Effector memory CD4-positive, alpha-beta T cell (primary cell): ENCODE measurements around the gene CAMTA1.

ENCODE experiments used
- DNase-seq, 3 donors: peaks; one replicate each; pipeline ENCODE4 v3.0.0-alpha.2; 2020
- H3K27ac ChIP-seq: 2 replicates; pipeline ENCODE4 v1.7.0; 2013; ENCODE audit warnings: mild to moderate bottlenecking, low read length, moderate library complexity; ENCODE audit not compliant: insufficient read depth, poor library complexity, severe bottlenecking
- H3K27me3 ChIP-seq: replicated peaks from 2 replicates; pipeline ENCODE4 v1.7.0; 2013; ENCODE audit warnings: mild to moderate bottlenecking, low read length; ENCODE audit not compliant: insufficient read depth, control insufficient read depth, poor library complexity, severe bottlenecking
- H3K36me3 ChIP-seq: 2 replicates; pipeline ENCODE4 v1.7.0; 2013; ENCODE audit warnings: mild to moderate bottlenecking, low read length, moderate library complexity; ENCODE audit not compliant: control insufficient read depth, insufficient read depth
- H3K4me1 ChIP-seq: 2 replicates; pipeline ENCODE4 v1.7.0; 2013; ENCODE audit warnings: low read length, mild to moderate bottlenecking; ENCODE audit not compliant: control insufficient read depth, insufficient read depth, poor library complexity, severe bottlenecking
- H3K4me3 ChIP-seq: 2 replicates; pipeline ENCODE4 v1.7.0; 2013; ENCODE audit warnings: low read length, low read depth, mild to moderate bottlenecking; ENCODE audit not compliant: insufficient read depth, poor library complexity, severe bottlenecking
- H3K9me3 ChIP-seq: 2 replicates; pipeline ENCODE4 v1.7.0; 2013; ENCODE audit warnings: mild to moderate bottlenecking, low read length, moderate library complexity; ENCODE audit not compliant: control insufficient read depth

Gene CAMTA1

GRCh38 chr1:7575041-7575400, 789.8 kb downstream of the CAMTA1 start:
- Histone ChIP-seq H3K4me3 (no peak overlapping the region), H3K27me3 (peaks cover 3% of the 10 kb centered on the region), H3K27ac (no peak overlapping the region), H3K9me3 (no peaks in the 10 kb centered on the region), H3K36me3 (no peaks in the 10 kb centered on the region), H3K4me1 (no peaks in the 10 kb centered on the region)
- DNase-seq, result no peak

- H3K4me3 ChIP-seq, result no peak overlapping the region
- no peaks in the 10 kb centered on the region for H3K36me3 ChIP-seq
- peaks cover 3% of the 10 kb centered on the region for H3K27me3 ChIP-seq
- no peak for DNase-seq
- no peaks in the 10 kb centered on the region for H3K4me1 ChIP-seq
- H3K9me3 ChIP-seq, result no peaks in the 10 kb centered on the region
- H3K27ac ChIP-seq, result no peak overlapping the region
Observed at GRCh38 chr1:7576946-7577657, 791.8 kb downstream of the CAMTA1 start.

- Histone ChIP-seq H3K4me1 (no peaks in the 10 kb centered on the region), H3K9me3 (no peaks in the 10 kb centered on the region), H3K36me3 (no peaks in the 10 kb centered on the region), H3K4me3 (no peak overlapping the region), H3K27me3 (peaks cover 3% of the 10 kb centered on the region), H3K27ac (no peak overlapping the region)
- no peak for DNase-seq
Observed at GRCh38 chr1:7578206-7578605, 793.0 kb downstream of the CAMTA1 start.

GRCh38 chr1:7579016-7579415, 793.8 kb downstream of the CAMTA1 start:
- no peak overlapping the region for H3K27ac ChIP-seq
- no peaks in the 10 kb centered on the region for H3K9me3 ChIP-seq
- peaks cover 3% of the 10 kb centered on the region for H3K27me3 ChIP-seq
- no peaks in the 10 kb centered on the region for H3K36me3 ChIP-seq
- DNase-seq, result no peak
- no peak overlapping the region for H3K4me3 ChIP-seq
- H3K4me1 ChIP-seq, result no peaks in the 10 kb centered on the region

GRCh38 chr1:7579831-7580804, 794.9 kb downstream of the CAMTA1 start:
- no peak for DNase-seq
- Histone ChIP-seq H3K36me3 (no peaks in the 10 kb centered on the region), H3K4me3 (no peak overlapping the region), H3K9me3 (no peaks in the 10 kb centered on the region), H3K27me3 (no peaks in the 10 kb centered on the region), H3K4me1 (no peaks in the 10 kb centered on the region), H3K27ac (no peak overlapping the region)

- H3K27ac ChIP-seq, result no peak overlapping the region
- H3K27me3 ChIP-seq, result no peaks in the 10 kb centered on the region
- H3K9me3 ChIP-seq, result no peaks in the 10 kb centered on the region
- H3K36me3 ChIP-seq, result no peaks in the 10 kb centered on the region
- no peak overlapping the region for H3K4me3 ChIP-seq
- DNase-seq, result no peak
- H3K4me1 ChIP-seq, result no peaks in the 10 kb centered on the region
Observed at GRCh38 chr1:7580923-7581753, 795.9 kb downstream of the CAMTA1 start.

- Histone ChIP-seq H3K4me1 (no peaks in the 10 kb centered on the region), H3K9me3 (no peaks in the 10 kb centered on the region), H3K36me3 (no peaks in the 10 kb centered on the region), H3K27me3 (no peaks in the 10 kb centered on the region), H3K4me3 (no peak overlapping the region), H3K27ac (no peak overlapping the region)
- DNase-seq, result no peak
Observed at GRCh38 chr1:7581754-7582459, 796.7 kb downstream of the CAMTA1 start.

- no peak overlapping the region for H3K4me3 ChIP-seq
- DNase-seq, result no peak
- no peaks in the 10 kb centered on the region for H3K36me3 ChIP-seq
- no peak overlapping the region for H3K27ac ChIP-seq
- H3K9me3 ChIP-seq, result no peaks in the 10 kb centered on the region
- no peaks in the 10 kb centered on the region for H3K4me1 ChIP-seq
- H3K27me3 ChIP-seq, result no peaks in the 10 kb centered on the region
Observed at GRCh38 chr1:7582460-7582972, 797.3 kb downstream of the CAMTA1 start.

- Histone ChIP-seq H3K27me3 (no peaks in the 10 kb centered on the region), H3K36me3 (no peaks in the 10 kb centered on the region), H3K4me1 (no peaks in the 10 kb centered on the region), H3K9me3 (no peaks in the 10 kb centered on the region), H3K4me3 (no peak overlapping the region), H3K27ac (no peak overlapping the region)
- DNase-seq, result no peak
Observed at GRCh38 chr1:7583291-7584096, 798.2 kb downstream of the CAMTA1 start.
